Caco-2 (cell line): ENCODE measurements around the gene PLP2. TPM values are rescaled to one million over a fixed set of nuclear protein-coding genes. Genes with fewer than 3 reads are reported as not detected.

ENCODE experiments used
- BruUV-seq: library from RNA; stranded (reverse); fragments of 400-500 nt; replicated peaks from 2 replicates; lab custom pipeline; 2021; lab: Mats Ljungman, UMichigan
- CTCF ChIA-PET: fragments of 300-600 bp; sonication (Branson Sonifier 250); formaldehyde crosslinking; loops from one replicate; lab custom pipeline; 2022; ENCODE audit warnings: antibody characterized with exemption; lab: Charles Lee
- POLR2A ChIA-PET: fragments of 300-600 bp; sonication (Branson Sonifier 250); formaldehyde crosslinking; loops from one replicate; lab custom pipeline; 2022; ENCODE audit warnings: antibody characterized with exemption; lab: Charles Lee
- DNase-seq, 2 experiments: peaks; one replicate each; pipeline versions ENCODE4 v3.0.0 to v3.0.0-alpha.2; 2020 to 2022
- H3K27me3 ChIP-seq: replicated peaks from 2 replicates; pipeline ENCODE4 v1.6.0; 2011; ENCODE audit warnings: low read length; ENCODE audit not compliant: control insufficient read depth, insufficient read depth
- H3K36me3 ChIP-seq: 2 replicates; pipeline ENCODE4 v1.5.1; 2011; ENCODE audit warnings: low read length; ENCODE audit not compliant: control insufficient read depth, insufficient read depth
- H3K4me1 ChIP-seq: fragments of 250-450 bp; sonication (Bioruptor Pico); 2 replicates; pipeline ENCODE4 v1.5.1; 2020; ENCODE audit warnings: mild to moderate bottlenecking
- H3K4me3 ChIP-seq: 2 replicates; pipeline ENCODE4 v1.5.1; 2011; ENCODE audit warnings: low read depth, mild to moderate bottlenecking, control low read depth, low read length
- H3K9me3 ChIP-seq: fragments of 250-450 bp; sonication (Bioruptor Pico); 2 replicates; pipeline ENCODE4 v1.5.1; 2020; ENCODE audit warnings: mild to moderate bottlenecking, moderate library complexity
- H3K27ac Mint-ChIP-seq: one replicate; pipeline ENCODE4 v1.8.0; 2022; ENCODE audit warnings: mixed read lengths; ENCODE audit not compliant: unreplicated experiment
- H3K27me3 Mint-ChIP-seq: one replicate; pipeline ENCODE4 v1.8.0; 2022; ENCODE audit warnings: mixed read lengths; ENCODE audit not compliant: insufficient read depth, unreplicated experiment
- H3K36me3 Mint-ChIP-seq: one replicate; pipeline ENCODE4 v1.8.0; 2022; ENCODE audit warnings: mild to moderate bottlenecking, mixed read lengths; ENCODE audit not compliant: insufficient read depth, unreplicated experiment
- H3K4me1 Mint-ChIP-seq: one replicate; pipeline ENCODE4 v1.8.0; 2022; ENCODE audit warnings: low read depth, mixed read lengths; ENCODE audit not compliant: unreplicated experiment
- H3K4me3 Mint-ChIP-seq: one replicate; pipeline ENCODE4 v1.8.0; 2022; ENCODE audit warnings: mild to moderate bottlenecking, moderate library complexity, mixed read lengths; ENCODE audit not compliant: unreplicated experiment
- H3K9me3 Mint-ChIP-seq: one replicate; pipeline ENCODE4 v1.8.0; 2022; ENCODE audit warnings: mixed read lengths; ENCODE audit not compliant: unreplicated experiment
- intact Hi-C: fragments of 100-400 bp; cut with micrococcal nuclease; formaldehyde crosslinking; loops from one replicate; pipeline ENCODE4 v1.10.0; 2022; ENCODE audit not compliant: unreplicated experiment
- total RNA-seq: library from RNA; stranded (reverse); gene quantifications from 2 replicates; pipeline ENCODE4 v1.2.3, GENCODE V29; 2022
- TF ChIP-seq, protein P1 (sequence below), 2 experiments: fragments of 200-600 bp in 1 of 2; IDR thresholded peaks; 1 replicate in 1 of 2; 2 replicates in 1 of 2; pipeline versions ENCODE4 v1.5.1 to v1.8.0; 2011 to 2022; ENCODE audit warnings: antibody characterized with exemption in 1 of 2, control low read depth in 1 of 2, inconsistent platforms in 1 of 2, low read depth in 1 of 2, low read length in 1 of 2, mild to moderate bottlenecking in 1 of 2, moderate library complexity in 1 of 2; ENCODE audit not compliant: insufficient read depth in 1 of 2, severe bottlenecking in 1 of 2, unreplicated experiment in 1 of 2

The PLP2 gene
- total RNA-seq, 1 experiment from 2014 or later, result 54.2 TPM

DNA sequence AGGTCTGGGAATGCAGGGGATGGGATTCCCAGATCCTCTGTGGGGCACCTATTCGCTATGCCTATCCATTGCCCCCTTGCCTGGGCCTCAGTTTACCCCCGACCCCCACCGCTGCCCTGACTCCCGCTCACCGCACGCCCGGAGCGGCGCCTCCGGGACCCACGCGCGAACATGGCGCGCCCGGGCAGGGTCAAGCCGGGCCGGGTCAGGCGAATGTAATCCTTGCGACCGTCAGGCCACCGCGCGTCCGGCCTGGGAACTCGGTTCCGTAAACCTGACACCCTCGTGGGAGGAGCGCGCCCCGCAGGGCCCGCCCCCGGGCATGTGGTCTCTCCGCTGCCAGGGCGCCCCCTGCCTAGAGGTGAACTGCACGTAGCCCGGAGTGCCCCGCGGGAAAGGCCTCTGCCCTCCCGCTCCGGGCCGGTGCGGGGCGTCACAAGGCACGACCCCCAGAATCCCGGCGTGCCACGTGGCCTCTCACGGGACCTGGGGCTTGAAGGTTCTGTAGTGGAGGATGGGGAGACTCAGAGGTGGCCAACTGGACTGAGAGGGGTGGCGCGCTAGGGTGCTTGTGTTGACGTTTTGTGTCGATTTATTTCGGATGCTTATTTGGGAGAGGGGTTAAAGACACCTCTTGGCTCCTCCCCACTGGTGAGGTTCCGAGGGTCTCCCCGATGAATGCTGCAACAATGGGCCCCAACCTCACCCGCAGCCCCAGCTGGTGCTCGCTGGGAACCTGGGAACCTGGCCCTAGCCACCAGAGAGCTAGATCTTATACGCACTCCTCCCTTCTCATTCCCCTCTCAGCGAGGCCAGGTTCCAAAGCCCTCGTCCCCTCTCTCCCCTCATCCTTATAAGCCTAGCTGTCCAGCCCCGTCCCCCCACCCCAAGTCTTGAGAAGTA, 14.7 kb downstream of the PLP2 start, which contains the start of gene PRICKLE3:
Gene PRICKLE3 (minus strand): TSS at position 249 of the 903 bp plus-strand sequence. CDS start 76 bp downstream, at position 173.
- Histone ChIP-seq H3K4me1 (peaks cover 5% of the 10 kb centered on the region; the same call in 1 of the 2 replicates), H3K4me3 (peak within 1 kb of the TSS; percentile 67), H3K9me3 (no peaks in the 10 kb centered on the region), H3K36me3 (no peaks in the 10 kb centered on the region), H3K27me3 (no peaks in the 10 kb centered on the region)
- Mint-ChIP-seq H3K4me1 (peaks cover 21% of the 10 kb centered on the region), H3K36me3 (peaks cover 16% of the 10 kb centered on the region), H3K27ac (peak within 1 kb of the TSS; percentile 50), H3K27me3 (peaks cover 4% of the 10 kb centered on the region), H3K4me3 (peak within 1 kb of the TSS; percentile 66), H3K9me3 (no peaks in the 10 kb centered on the region)
- BruUV-seq, result no TSS peak
- intact Hi-C loops, result no loop called here
- POLR2A ChIA-PET, result no interaction called here
- CTCF ChIA-PET, result interaction anchor here (0.7 kb wide), 1 partner anchor 73 kb away, joined by 4 read pairs; no protein-coding TSS in a partner anchor
- DNase-seq, result peak; percentile 79 to 84
- TF ChIP-seq, protein P1, sequence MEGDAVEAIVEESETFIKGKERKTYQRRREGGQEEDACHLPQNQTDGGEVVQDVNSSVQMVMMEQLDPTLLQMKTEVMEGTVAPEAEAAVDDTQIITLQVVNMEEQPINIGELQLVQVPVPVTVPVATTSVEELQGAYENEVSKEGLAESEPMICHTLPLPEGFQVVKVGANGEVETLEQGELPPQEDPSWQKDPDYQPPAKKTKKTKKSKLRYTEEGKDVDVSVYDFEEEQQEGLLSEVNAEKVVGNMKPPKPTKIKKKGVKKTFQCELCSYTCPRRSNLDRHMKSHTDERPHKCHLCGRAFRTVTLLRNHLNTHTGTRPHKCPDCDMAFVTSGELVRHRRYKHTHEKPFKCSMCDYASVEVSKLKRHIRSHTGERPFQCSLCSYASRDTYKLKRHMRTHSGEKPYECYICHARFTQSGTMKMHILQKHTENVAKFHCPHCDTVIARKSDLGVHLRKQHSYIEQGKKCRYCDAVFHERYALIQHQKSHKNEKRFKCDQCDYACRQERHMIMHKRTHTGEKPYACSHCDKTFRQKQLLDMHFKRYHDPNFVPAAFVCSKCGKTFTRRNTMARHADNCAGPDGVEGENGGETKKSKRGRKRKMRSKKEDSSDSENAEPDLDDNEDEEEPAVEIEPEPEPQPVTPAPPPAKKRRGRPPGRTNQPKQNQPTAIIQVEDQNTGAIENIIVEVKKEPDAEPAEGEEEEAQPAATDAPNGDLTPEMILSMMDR (IDR thresholded peaks at IDR 0.05; ENCODE audit: insufficient read depth in 1 of 2, low read depth in 1 of 2, low read length in 1 of 2, severe bottlenecking in 1 of 2, unreplicated experiment in 1 of 2), result peak in 1 of 2 experiments; percentile 46

DNA sequence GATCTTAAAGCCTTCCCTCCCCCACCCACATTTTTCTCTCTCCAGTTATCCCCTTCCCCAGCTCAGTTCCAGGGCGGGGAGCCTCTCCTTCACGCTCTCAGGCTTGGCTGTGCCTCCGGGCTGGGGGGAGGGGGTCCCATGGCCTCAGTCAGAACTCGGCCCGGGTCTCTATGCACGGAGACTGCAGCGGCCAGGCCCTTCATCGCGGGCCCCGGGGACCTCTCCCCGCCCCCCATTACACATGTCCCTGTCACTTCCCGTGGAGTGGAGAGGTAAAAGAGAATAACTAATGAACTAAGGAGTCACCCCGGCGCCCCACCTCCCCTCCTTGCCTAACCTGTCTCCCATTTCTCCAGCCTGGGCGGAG, 15.3 kb downstream of the PLP2 start:
- no TSS peak for BruUV-seq
- ChIA-PET POLR2A (no interaction called here), CTCF (no interaction called here)
- Mint-ChIP-seq H3K27me3 (peaks cover 4% of the 10 kb centered on the region), H3K27ac (no peak overlapping the region), H3K4me1 (peaks cover 21% of the 10 kb centered on the region), H3K9me3 (no peaks in the 10 kb centered on the region), H3K36me3 (peaks cover 17% of the 10 kb centered on the region), H3K4me3 (peak overlapping the region; percentile 66)
- Histone ChIP-seq H3K4me3 (no peak overlapping the region), H3K9me3 (no peaks in the 10 kb centered on the region), H3K4me1 (peaks cover 5% of the 10 kb centered on the region; the same call in 1 of the 2 replicates), H3K36me3 (no peaks in the 10 kb centered on the region), H3K27me3 (no peaks in the 10 kb centered on the region)
- intact Hi-C loops, result no loop called here
- TF ChIP-seq, protein P1 (IDR thresholded peaks at IDR 0.05; ENCODE audit: insufficient read depth in 1 of 2, low read depth in 1 of 2, low read length in 1 of 2, severe bottlenecking in 1 of 2, unreplicated experiment in 1 of 2), result no peak
- no peak for DNase-seq

DNA sequence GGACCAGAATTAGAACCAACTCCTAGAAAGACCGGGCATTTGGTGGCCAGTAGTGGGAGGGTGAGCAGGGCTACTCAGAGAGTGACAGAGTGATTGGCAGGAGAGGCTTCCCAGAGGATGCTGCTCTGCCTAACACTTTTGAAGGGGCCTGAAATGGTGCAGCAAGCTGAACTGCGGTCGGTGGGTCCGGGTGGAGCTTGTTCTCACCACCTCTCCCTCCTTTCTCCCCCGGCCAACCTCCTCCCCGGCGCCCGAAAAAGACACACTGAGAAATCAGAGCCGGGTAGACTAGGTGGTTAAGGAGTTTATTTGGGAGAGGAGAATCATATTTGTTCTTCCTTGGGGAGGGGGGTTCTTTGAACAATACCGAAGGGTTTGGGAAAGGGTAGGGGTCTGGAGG, 15.8 kb downstream of the PLP2 start:
- BruUV-seq, result no TSS peak
- peaks cover 21% of the 10 kb centered on the region for H3K4me1 Mint-ChIP-seq
- CTCF ChIA-PET, result no interaction called here

More for the DNA sequence above, 15.8 kb downstream of the PLP2 start:
- Histone ChIP-seq H3K36me3 (no peaks in the 10 kb centered on the region), H3K4me1 (peaks cover 5% of the 10 kb centered on the region; the same call in 1 of the 2 replicates), H3K4me3 (no peak overlapping the region), H3K9me3 (no peaks in the 10 kb centered on the region), H3K27me3 (no peaks in the 10 kb centered on the region)
- Mint-ChIP-seq H3K4me3 (no peak overlapping the region), H3K36me3 (peaks cover 15% of the 10 kb centered on the region), H3K9me3 (no peaks in the 10 kb centered on the region), H3K27ac (no peak overlapping the region), H3K27me3 (peaks cover 4% of the 10 kb centered on the region)
- POLR2A ChIA-PET, result no interaction called here
- intact Hi-C loops, result no loop called here
- TF ChIP-seq, protein P1 (IDR thresholded peaks at IDR 0.05; ENCODE audit: insufficient read depth in 1 of 2, low read depth in 1 of 2, low read length in 1 of 2, severe bottlenecking in 1 of 2, unreplicated experiment in 1 of 2), result no peak
- DNase-seq, result no peak
